IPS-20b (cell line): ENCODE results near the gene DNAJC15.

Source experiments
- H3K27ac ChIP-seq: one replicate; pipeline ENCODE4 v1.5.1; 2013; ENCODE audit warnings: low read length
- H3K27me3 ChIP-seq: 2 replicates; pipeline ENCODE4 v1.6.1; 2013; ENCODE audit warnings: mild to moderate bottlenecking, low read length, inconsistent platforms; ENCODE audit not compliant: insufficient read depth
- H3K36me3 ChIP-seq: 2 replicates; pipeline ENCODE4 v1.6.1; 2013; ENCODE audit warnings: low read depth, mild to moderate bottlenecking, inconsistent platforms, low read length, moderate library complexity; ENCODE audit not compliant: insufficient read depth
- H3K4me1 ChIP-seq: 2 replicates; pipeline ENCODE4 v1.6.1; 2013; ENCODE audit warnings: mild to moderate bottlenecking, control low read depth, inconsistent platforms, low read length, moderate library complexity; ENCODE audit not compliant: insufficient read depth
- H3K4me3 ChIP-seq: 2 replicates; pipeline ENCODE4 v1.5.1; 2013; ENCODE audit warnings: mild to moderate bottlenecking, low read length, inconsistent platforms
- H3K9ac ChIP-seq: 2 replicates; pipeline ENCODE4 v1.6.1; 2013; ENCODE audit warnings: low read depth, mild to moderate bottlenecking, inconsistent platforms, low read length, moderate library complexity
- H3K9me3 ChIP-seq: 2 replicates; pipeline ENCODE4 v1.6.1; 2013; ENCODE audit warnings: mild to moderate bottlenecking, low read depth, low read length, inconsistent platforms; ENCODE audit not compliant: insufficient read depth

The DNAJC15 gene

GRCh38 chr13:43095771-43096719 lies 72.7 kb downstream of the DNAJC15 start:
- Histone ChIP-seq H3K9ac (no peak overlapping the region), H3K4me1 (no peaks in the 10 kb centered on the region), H3K27ac (no peak overlapping the region), H3K36me3 (no peaks in the 10 kb centered on the region), H3K9me3 (no peaks in the 10 kb centered on the region), H3K4me3 (no peak overlapping the region), H3K27me3 (no peaks in the 10 kb centered on the region)

- H3K36me3 ChIP-seq, result no peaks in the 10 kb centered on the region
Measured at GRCh38 chr13:43100667-43101066, 77.3 kb downstream of the DNAJC15 start.

DNA sequence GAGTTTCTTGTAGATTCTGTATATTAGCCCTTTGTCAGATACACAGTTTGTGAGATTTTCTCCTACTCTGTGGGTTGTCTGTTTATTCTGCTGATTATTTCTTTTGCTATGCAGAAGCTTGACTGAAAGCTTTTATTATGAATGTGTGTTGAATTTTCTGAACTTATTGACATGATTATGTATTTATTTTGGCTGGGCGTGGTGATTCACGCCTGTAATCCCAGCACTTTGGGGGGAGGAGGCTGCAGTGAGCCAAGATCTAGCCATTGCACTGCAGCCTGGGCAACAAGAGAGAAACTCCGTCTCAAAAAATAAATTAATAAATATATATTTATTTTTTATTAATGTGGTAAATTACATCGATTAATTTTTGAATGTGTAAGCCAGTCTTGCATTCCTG lies 78.9 kb downstream of the DNAJC15 start:
- Histone ChIP-seq H3K9ac (no peak overlapping the region), H3K4me1 (no peaks in the 10 kb centered on the region)

More at GRCh38 chr13:43100667-43101066, 77.3 kb downstream of the DNAJC15 start:
- H3K27ac ChIP-seq, result no peak overlapping the region
- no peaks in the 10 kb centered on the region for H3K27me3 ChIP-seq
- no peak overlapping the region for H3K9ac ChIP-seq
- no peaks in the 10 kb centered on the region for H3K4me1 ChIP-seq
- H3K9me3 ChIP-seq, result no peaks in the 10 kb centered on the region
- no peak overlapping the region for H3K4me3 ChIP-seq

GRCh38 chr13:43107780-43108179 lies 84.4 kb downstream of the DNAJC15 start:
- no peak overlapping the region for H3K9ac ChIP-seq
- peaks cover 8% of the 10 kb centered on the region; the same call in 1 of the 2 replicates for H3K36me3 ChIP-seq
- no peak overlapping the region for H3K4me3 ChIP-seq
- no peaks in the 10 kb centered on the region for H3K4me1 ChIP-seq
- H3K9me3 ChIP-seq, result no peaks in the 10 kb centered on the region
- no peaks in the 10 kb centered on the region for H3K27me3 ChIP-seq
- H3K27ac ChIP-seq, result no peak overlapping the region

More for the DNA sequence above, 78.9 kb downstream of the DNAJC15 start:
- Histone ChIP-seq H3K27me3 (no peaks in the 10 kb centered on the region), H3K27ac (no peak overlapping the region), H3K4me3 (no peak overlapping the region), H3K9me3 (no peaks in the 10 kb centered on the region), H3K36me3 (no peaks in the 10 kb centered on the region)

DNA sequence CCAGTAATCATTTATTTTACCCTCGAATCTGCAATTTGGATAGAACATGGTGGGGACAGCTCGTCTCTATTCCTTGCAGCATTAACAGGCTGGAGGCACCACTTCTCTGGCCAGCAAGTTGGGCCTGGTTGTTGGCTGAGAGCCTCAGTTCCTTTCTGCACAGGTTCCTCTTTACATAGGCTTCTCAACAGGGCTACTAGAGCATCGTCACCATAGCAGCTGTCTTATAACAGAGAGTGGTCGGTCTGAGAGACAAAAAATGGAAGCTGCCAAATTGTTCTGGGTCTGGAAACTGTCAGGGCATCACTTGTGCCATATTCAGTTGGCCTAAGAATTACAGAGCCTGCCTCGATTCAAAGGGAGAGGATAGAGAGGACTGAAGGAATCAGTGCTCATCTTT lies 86.7 kb downstream of the DNAJC15 start:
- Histone ChIP-seq H3K36me3 (peaks cover 8% of the 10 kb centered on the region; the same call in 1 of the 2 replicates), H3K9me3 (no peaks in the 10 kb centered on the region), H3K27ac (no peak overlapping the region), H3K27me3 (no peaks in the 10 kb centered on the region), H3K4me3 (no peak overlapping the region), H3K9ac (no peak overlapping the region), H3K4me1 (no peaks in the 10 kb centered on the region)

- Histone ChIP-seq H3K27ac (no peak overlapping the region), H3K36me3 (peaks cover 8% of the 10 kb centered on the region; the same call in 1 of the 2 replicates), H3K9ac (no peak overlapping the region), H3K4me3 (no peak overlapping the region), H3K27me3 (no peaks in the 10 kb centered on the region), H3K4me1 (no peaks in the 10 kb centered on the region), H3K9me3 (no peaks in the 10 kb centered on the region)
Measured at GRCh38 chr13:43110658-43111057, 87.3 kb downstream of the DNAJC15 start.

GRCh38 chr13:43111559-43112400 lies 88.4 kb downstream of the DNAJC15 start:
- Histone ChIP-seq H3K27me3 (no peaks in the 10 kb centered on the region), H3K4me1 (no peaks in the 10 kb centered on the region), H3K36me3 (peaks cover 8% of the 10 kb centered on the region; the same call in 1 of the 2 replicates), H3K27ac (no peak overlapping the region), H3K9ac (no peak overlapping the region), H3K9me3 (no peaks in the 10 kb centered on the region), H3K4me3 (no peak overlapping the region)

DNA sequence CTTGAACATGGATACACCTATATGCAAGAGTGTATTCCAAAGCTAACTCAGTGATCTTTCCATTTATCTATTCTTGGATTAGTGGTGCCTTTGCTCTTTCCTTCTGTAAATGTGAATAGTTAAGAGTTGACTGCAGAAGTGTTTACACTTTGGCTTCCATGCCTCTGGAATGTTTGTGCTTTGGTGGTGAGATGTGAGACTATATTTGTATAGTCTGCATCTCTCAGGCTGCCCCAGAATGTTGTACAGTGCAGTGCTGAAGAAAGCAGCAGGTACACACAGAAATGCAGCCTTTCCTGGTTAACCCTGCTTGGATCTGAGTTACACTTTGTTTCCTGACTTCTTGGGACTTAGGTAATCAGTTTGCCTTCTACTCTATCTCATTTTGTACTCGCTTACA lies 90.2 kb downstream of the DNAJC15 start:
- Histone ChIP-seq H3K9ac (no peak overlapping the region), H3K9me3 (no peaks in the 10 kb centered on the region), H3K4me3 (no peak overlapping the region), H3K36me3 (no peaks in the 10 kb centered on the region), H3K27ac (no peak overlapping the region), H3K27me3 (no peaks in the 10 kb centered on the region), H3K4me1 (no peaks in the 10 kb centered on the region)

DNA sequence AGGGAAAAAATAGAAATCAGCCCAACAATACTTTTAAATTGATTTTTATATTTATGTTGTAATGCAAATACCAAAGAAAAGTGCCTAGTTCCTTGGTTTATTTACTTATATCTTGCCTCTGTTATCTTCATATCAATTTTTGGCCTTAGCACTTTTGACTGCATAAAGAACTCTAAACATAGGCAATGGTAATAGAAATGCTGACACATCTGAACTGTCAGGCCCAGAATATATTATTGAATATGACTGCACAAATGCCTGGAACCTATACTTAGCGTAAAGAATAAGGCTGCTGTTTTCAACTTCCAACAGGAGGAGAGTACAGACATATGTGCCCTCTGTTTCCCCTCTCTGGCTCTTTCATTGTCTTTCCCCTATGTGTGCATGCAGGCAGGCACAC lies 91.1 kb downstream of the DNAJC15 start:
- Histone ChIP-seq H3K36me3 (no peaks in the 10 kb centered on the region), H3K9ac (no peak overlapping the region), H3K27me3 (no peaks in the 10 kb centered on the region), H3K27ac (no peak overlapping the region), H3K4me1 (no peaks in the 10 kb centered on the region), H3K9me3 (no peaks in the 10 kb centered on the region), H3K4me3 (no peak overlapping the region)

DNA sequence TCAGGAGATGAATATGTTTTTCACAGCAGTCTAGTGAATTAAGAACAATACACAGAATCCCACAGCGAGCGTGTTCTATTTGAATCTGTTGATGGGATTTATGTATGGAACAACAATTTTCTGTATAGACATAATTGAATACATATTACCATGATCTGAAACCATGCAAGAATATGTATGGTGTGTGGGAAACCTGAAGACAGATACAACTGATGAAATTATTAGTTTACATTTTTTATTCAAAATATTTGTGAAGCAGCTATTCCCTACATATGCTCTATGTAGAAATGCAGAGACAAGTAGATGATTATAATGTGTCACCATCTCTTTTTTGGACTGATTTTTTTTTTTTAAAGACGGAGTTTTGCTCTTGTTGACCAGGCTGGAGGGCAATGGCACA lies 91.8 kb downstream of the DNAJC15 start:
- Histone ChIP-seq H3K9me3 (no peaks in the 10 kb centered on the region), H3K27me3 (no peaks in the 10 kb centered on the region), H3K36me3 (no peaks in the 10 kb centered on the region), H3K9ac (no peak overlapping the region), H3K27ac (no peak overlapping the region), H3K4me3 (no peak overlapping the region), H3K4me1 (no peaks in the 10 kb centered on the region)

DNA sequence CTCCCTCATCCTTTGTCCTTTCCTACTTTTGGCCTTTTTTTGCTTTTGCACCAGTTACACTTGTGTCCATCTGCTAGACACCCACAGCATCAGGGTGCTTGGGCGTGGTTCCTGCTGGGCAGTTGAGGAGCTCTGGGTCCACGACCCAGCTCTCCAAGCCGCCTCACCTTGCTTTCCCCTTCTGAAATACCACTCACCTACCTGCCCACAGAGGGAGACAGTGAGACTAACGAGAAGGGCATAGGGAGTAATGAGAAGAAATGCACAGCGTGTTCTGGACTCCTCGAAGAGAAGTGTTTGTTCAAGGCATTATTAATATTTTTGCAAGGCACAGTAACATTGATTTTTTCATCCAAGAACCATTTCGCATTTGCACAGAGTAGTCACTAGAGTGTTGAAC lies 92.9 kb downstream of the DNAJC15 start:
- no peak overlapping the region for H3K27ac ChIP-seq
- no peaks in the 10 kb centered on the region for H3K9me3 ChIP-seq
- no peak overlapping the region for H3K4me3 ChIP-seq
- no peaks in the 10 kb centered on the region for H3K4me1 ChIP-seq
- H3K9ac ChIP-seq, result no peak overlapping the region
- H3K36me3 ChIP-seq, result no peaks in the 10 kb centered on the region
- H3K27me3 ChIP-seq, result no peaks in the 10 kb centered on the region
